GM19372 (cell line): Measurements from ENCODE around the gene ASRGL1.

Experiments
- ATAC-seq: cut with Tn5 transposase; IDR thresholded peaks from one replicate; pipeline ENCODE4 v1.9.1; 2021; ENCODE audit warnings: mild to moderate bottlenecking, low read depth, moderate library complexity; ENCODE audit not compliant: unreplicated experiment

ASRGL1 gene

GRCh38 chr11:62411524-62411923 is 74.3 kb downstream of the ASRGL1 start:
- ATAC-seq: no peak

DNA sequence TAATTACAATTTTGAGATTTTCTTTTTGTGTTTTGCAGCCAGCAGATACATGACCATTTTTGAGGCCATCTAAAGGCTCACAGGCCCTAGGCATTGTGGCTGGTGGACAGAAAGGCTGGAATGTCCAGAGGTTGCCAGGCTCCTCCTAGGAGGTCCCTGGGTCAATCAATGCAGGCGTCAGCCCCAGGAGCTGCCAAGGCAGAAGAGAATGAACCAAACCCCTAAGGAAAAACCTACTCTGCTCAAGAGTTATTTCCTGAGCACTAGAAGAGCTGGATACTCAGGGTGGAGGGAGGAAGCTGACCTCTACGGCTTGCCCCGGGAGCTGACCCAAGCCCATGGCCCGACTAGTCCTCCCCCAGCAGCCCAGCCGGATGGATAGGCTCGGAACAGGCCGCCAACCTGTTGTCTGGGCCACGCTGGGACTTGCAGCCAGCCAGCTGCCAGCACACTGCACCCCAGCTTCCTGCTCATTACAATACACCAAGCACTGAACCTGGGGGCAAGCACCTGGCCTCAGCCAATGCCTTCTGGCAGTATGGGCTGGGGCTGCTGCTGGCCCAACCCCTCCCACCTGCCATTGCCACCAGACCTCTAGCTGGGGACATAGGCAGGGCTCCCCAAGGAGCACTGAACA is 75.9 kb downstream of the ASRGL1 start:
- ATAC-seq: no peak

DNA sequence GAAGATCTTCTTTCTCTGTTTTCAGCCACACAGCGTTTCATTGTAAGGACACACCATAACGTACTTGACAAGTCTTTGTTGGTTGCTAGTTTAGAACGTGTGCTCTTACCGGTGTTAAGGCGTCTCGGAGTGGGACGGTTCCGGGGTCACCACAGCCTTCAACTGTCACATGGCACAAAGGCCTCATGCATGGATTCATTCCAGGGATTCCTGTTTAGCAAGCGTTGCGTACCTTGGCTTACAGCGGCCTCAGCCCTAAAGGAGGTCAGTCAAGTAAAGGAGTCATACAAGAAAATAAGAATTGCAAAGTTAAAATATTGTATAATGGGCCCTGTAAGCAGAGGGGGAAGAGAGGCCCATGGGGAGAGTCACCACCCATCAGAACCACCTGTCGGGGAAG is 79.3 kb downstream of the ASRGL1 start:
- ATAC-seq: no peak

- no peak for ATAC-seq
These were observed 80.9 kb downstream of the ASRGL1 start for GRCh38 chr11:62418136-62418535.

DNA sequence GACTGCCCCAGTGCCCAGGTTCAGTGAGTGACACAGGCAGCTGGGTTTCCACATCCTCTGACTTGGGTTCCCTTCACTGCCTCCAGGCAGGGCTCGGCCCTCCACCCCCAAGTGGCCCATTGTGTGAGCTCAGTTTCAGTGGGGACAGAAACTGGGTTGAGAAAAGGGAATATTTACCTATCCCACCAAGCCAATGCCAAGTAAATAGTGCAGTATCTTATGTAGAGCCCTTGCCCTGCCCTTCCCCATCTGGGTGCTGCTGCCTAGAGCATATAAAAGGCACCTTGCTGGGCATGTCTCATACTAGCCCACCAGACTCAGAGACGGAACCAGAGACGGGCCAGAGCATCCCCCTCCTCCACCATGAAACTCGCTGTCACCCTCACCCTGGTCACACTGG is 81.5 kb downstream of the ASRGL1 start, which contains the start of gene SCGB1A1:
Gene SCGB1A1, plus strand, starts transcription at position 301 of the 400 bp plus-strand sequence. Its CDS starts 63 bp downstream, at position 364.
- no peak for ATAC-seq

DNA sequence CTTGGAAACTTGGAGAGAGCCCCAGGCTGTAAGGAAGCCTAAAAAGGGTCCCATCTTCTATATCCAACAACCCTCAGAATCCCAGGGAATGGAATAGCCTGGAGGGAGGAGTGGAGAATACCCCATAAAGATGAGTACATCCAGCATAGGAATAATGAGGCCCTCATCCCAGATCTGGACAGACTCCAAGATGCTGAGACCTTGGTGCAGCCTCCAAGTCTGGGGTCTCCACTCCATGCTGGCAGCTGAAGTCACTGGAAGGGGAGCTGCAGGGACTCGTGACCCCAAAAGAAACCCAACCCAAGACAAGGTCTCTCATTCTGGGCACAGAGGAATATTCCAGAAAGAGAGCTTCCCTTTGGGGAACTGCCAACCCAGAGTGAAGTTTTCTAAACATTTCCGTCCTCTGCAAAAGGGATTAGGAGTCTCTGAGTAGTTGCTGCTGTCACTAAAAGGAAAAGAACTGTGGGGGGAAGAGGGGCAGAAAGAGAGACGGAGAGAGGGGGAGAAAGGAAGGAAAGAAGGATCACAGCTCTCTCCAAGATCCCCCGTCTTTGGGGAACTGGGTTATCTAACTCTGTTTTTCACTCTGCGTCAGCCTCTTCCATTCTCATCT is 82.2 kb downstream of the ASRGL1 start:
- no peak for ATAC-seq

- no peak for ATAC-seq
These were observed 82.7 kb downstream of the ASRGL1 start for GRCh38 chr11:62419943-62420342.

DNA sequence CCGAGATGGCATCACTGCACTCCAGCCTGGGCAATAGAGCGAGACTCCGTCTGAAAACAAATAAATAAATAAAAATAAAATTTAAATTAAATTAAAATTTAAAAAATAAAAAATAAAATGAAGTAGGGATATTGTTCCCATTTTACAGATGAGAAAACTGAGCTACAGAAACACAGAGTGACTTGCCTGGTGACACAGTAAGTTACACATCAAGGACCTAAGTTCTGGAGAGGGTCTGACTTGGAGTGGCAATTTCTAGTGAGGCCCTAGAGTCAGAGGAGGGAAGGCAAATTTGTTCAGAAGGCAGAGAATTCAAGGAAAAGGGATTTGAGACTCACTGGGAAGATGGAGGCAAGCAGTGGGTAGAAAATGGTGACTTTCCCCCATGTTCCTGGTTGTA is 83.6 kb downstream of the ASRGL1 start:
- no peak for ATAC-seq

DNA sequence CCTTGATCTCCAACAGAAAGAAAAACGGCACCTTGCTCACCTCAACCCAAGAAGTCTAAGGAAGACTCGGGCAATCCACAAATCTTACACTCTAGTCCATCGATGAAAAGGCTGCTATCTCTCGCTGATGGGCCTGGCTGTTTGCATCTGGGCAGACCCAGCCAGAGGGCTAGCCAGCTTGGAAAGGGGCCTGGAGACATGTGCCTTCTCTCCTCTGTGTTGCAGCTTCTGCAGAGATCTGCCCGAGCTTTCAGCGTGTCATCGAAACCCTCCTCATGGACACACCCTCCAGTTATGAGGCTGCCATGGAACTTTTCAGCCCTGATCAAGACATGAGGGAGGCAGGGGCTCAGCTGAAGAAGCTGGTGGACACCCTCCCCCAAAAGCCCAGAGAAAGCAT is 84.7 kb downstream of the ASRGL1 start:
- ATAC-seq: no peak

GRCh38 chr11:62423012-62423411 is 85.8 kb downstream of the ASRGL1 start:
- ATAC-seq: no peak

DNA sequence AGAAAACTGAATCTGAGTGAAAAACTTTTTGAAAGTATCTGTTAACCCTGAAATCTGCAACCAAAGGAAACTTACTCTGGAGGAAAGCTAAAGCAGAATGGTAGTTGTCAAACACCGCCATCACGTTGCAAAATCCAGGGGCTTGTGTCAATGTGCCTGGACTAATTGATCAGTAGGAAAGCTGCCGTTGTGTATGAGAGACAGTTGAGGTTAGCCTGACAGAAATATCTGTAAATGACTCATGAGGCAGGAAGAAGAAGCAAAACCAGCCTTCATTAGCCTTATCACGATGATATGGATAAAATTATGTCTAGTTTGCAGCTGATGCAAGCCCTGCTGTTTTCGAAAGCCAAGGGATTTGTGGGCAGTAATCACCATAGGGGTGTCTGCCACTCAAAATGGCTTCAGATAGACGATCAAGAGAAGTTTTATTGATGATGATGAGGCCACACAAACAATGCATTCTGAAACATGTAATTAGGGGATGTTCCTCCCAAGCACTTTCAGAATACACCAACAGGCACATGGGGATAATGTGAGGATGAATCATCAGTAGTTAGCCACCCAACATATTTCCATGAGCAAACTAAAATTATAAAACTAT is 90.5 kb downstream of the ASRGL1 start:
- no peak for ATAC-seq

DNA sequence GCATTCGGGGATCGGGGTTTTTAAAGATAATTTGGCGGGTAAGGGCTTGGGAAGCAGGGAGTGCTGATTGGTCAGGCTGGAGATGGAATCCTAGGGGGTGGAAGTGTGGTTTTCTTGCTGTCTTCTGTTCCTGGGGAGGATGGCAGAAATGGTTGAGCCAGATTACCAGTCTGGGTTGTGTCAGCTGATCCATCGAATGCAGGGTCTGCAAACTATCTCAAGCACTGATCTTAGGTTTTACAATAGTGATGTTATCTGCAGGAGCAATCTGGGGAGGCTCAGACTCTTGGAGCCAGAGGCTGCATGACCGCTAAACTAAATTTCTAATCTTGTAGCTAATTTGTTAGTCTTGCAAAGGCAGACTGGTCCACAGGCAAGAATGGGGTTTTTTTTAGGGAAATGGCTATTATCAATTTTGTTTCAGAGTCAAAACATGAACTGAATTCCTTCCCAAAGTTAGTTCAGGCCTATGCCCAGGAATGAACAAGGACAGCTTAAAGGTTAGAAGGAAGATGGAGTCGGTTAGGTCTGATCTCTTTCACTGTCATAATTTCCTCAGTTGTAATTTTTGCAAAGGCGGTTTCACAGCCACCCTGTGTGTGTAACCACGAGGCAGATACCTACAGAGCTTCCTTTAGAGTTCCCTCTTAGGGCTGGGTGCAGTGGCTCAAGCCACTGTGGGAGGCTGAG is 91.8 kb downstream of the ASRGL1 start:
- ATAC-seq: no peak

DNA sequence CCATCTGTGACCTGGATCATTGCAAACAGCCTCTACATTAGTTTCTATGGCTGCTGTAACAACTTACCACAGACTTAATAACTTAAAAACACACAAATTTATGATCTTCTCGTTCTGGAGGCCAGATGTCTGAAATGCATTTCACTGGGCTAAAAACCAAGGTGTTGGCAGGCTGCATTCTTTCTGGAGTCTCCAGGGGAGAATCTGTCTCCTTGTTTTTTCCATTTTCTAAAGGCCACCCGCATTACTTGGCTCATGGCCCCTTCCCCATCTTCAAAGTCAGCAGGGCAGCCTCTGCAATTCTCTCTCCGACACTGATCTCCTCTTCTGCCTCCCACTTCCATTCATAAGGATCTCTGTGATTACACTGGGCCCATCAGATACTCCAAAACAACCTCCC is 93.2 kb downstream of the ASRGL1 start:
- ATAC-seq: no peak

GRCh38 chr11:62431171-62431901 is 94.1 kb downstream of the ASRGL1 start:
- no peak for ATAC-seq

DNA sequence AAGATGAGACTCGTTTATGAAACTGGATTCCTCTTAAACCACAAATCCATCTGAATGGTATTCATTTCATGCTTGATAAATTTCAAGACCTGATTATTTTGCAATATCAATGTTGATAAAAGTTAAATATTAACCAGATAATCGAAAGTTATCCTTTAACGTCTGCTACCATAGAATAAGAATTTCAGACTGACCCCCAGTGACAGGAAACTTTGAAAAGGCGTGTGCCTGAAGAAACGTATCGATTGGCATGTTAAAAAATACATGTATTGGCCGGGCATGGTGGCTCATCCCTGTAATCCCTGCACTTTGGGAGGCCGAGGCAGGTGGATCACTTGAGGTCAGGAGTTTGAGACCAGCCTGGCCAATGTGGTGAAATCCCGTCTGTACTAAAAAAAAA is 95.4 kb downstream of the ASRGL1 start:
- ATAC-seq: no peak

- ATAC-seq: no peak
These were observed 96.1 kb downstream of the ASRGL1 start for GRCh38 chr11:62433141-62433903.

- no peak for ATAC-seq
These were observed 96.6 kb downstream of the ASRGL1 start for GRCh38 chr11:62433904-62434276.

DNA sequence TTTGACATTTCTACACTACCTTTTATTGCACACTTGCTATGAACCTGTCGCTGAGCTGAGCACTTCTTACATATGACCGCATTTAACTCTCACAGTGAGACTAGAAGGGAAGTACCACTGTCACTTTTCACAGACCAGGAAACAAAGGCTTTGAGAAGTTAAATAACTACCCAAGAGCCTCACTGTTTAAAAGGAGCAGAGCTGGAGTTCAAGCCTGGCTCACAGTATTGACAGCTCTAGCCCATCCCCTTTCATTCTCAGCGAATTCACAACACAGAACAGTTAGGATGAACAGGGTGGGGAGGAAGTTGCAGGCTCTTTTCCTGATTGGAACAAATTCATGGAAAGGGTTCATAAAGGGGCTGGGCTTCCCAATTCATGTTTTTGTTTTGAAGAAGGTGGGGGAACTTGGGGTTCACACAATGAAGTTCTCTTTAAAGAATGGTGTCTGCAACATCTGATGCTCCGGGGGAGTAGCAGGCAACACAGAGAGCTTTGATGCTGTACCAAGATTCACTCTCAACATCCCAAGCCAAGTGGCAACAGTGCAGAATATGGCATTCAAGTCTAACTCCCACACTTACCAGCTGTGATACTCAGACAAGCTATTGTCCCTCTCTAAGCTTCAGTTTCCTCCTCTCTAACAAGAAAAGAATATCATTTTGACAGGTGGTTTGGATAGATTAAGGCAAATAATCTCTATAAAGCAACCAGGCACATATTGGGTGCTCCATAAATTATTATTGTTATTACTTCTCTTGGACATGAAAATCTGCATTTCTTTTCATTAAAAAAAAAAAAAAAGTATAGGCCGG is 98.8 kb downstream of the ASRGL1 start:
- ATAC-seq: no peak

- no peak for ATAC-seq
These were observed 100.4 kb downstream of the ASRGL1 start for GRCh38 chr11:62437616-62438015.
